CD4-positive, alpha-beta T cell (primary cell): ENCODE measurements around the gene TBC1D22A. TPM values are rescaled to one million over a fixed set of nuclear protein-coding genes. Genes with fewer than 3 reads are reported as not detected.

Experiments
- ATAC-seq: fragments of 200-7000 bp; cut with Tn5 transposase; one replicate; pipeline ENCODE4 v1.10.0; 2022; ENCODE audit warnings: mild to moderate bottlenecking; ENCODE audit not compliant: poor library complexity
- CTCF ChIA-PET: fragments of 350-600 bp; sonication (Branson Sonifier 250); formaldehyde crosslinking; loops from one replicate; lab custom pipeline; 2021; ENCODE audit warnings: antibody characterized with exemption, inconsistent platforms; lab: Charles Lee
- POLR2A ChIA-PET: fragments of 350-600 bp; sonication (Branson Sonifier 250); formaldehyde crosslinking; loops from one replicate; lab custom pipeline; 2021; ENCODE audit warnings: antibody characterized with exemption, inconsistent platforms; lab: Charles Lee
- DNase-seq, 14 experiments: peaks; one replicate each; pipeline ENCODE4 v3.0.0-alpha.2; 2013 to 2020; ENCODE audit warnings: mixed read lengths in 2 of 14
- H3K27ac ChIP-seq, 2 donors: one replicate each; pipeline versions ENCODE4 v1.5.1 to v1.7.0; 2013; ENCODE audit warnings: low read length in 2 of 2, low read depth in 1 of 2, mild to moderate bottlenecking in 1 of 2
- H3K27me3 ChIP-seq, 2 experiments: 1 replicate in 1 of 2; 2 replicates in 1 of 2; pipeline versions ENCODE4 v1.6.1 to v1.7.0; 2013; ENCODE audit warnings: low read length in 2 of 2, control low read depth in 1 of 2, mild to moderate bottlenecking in 1 of 2, moderate library complexity in 1 of 2; ENCODE audit not compliant: insufficient read depth in 2 of 2, control insufficient read depth in 1 of 2
- H3K36me3 ChIP-seq: one replicate; pipeline ENCODE4 v1.6.1; 2013; ENCODE audit warnings: low read length, control low read depth; ENCODE audit not compliant: insufficient read depth
- H3K4me1 ChIP-seq: one replicate; pipeline ENCODE4 v1.6.1; 2013; ENCODE audit warnings: low read length, control low read depth; ENCODE audit not compliant: insufficient read depth
- H3K4me3 ChIP-seq: one replicate; pipeline ENCODE4 v1.5.1; 2013; ENCODE audit warnings: mild to moderate bottlenecking, low read length, moderate library complexity
- H3K9me3 ChIP-seq, 2 experiments: 1 replicate in 1 of 2; 2 replicates in 1 of 2; pipeline versions ENCODE4 v1.6.1 to v1.7.0; 2013; ENCODE audit warnings: low read length in 2 of 2, mild to moderate bottlenecking in 2 of 2, control low read depth in 1 of 2, moderate library complexity in 1 of 2; ENCODE audit not compliant: control insufficient read depth in 1 of 2, insufficient read depth in 1 of 2
- H3K27ac Mint-ChIP-seq: one replicate; pipeline ENCODE4 v1.8.0; 2020; ENCODE audit warnings: mixed read lengths
- H3K27me3 Mint-ChIP-seq: one replicate; pipeline ENCODE4 v1.8.0; 2021; ENCODE audit warnings: mixed read lengths
- H3K36me3 Mint-ChIP-seq: one replicate; pipeline ENCODE4 v1.8.0; 2021; ENCODE audit warnings: low read depth, mixed read lengths
- H3K4me1 Mint-ChIP-seq: one replicate; pipeline ENCODE4 v1.8.0; 2021; ENCODE audit warnings: low read depth, mixed read lengths
- H3K4me3 Mint-ChIP-seq: one replicate; pipeline ENCODE4 v1.8.0; 2020; ENCODE audit warnings: mild to moderate bottlenecking, mixed read lengths
- H3K9me3 Mint-ChIP-seq: one replicate; pipeline ENCODE4 v1.8.0; 2020; ENCODE audit warnings: mixed read lengths
- CTCF ChIP-seq: fragments of 200-600 bp; IDR thresholded peaks from one replicate; pipeline ENCODE4 v1.8.0; 2022; ENCODE audit warnings: antibody characterized with exemption, mild to moderate bottlenecking
- intact Hi-C, 2 experiments: fragments of 100-400 bp; cut with DNase I in 1 of 2; cut with micrococcal nuclease in 1 of 2; formaldehyde crosslinking; loops; one replicate each; pipeline versions ENCODE4 v1.15.1 to v1.9.0; 2023 to 2025; cut with DNase I, micrococcal nuclease
- total RNA-seq, 174 experiments: library from RNA in 2 of 174; stranded (reverse) in 2 of 174; gene quantifications; one replicate each; pipeline ENCODE4 v1.2.3 and lab custom pipeline; 2021 to 2026

Gene TBC1D22A
- total RNA-seq, 2 experiments from 2014 or later, result 27.1 to 31.7 TPM

- ChIA-PET POLR2A (no interaction called here), CTCF (no interaction called here)
- TF ChIP-seq CTCF, result no peak
- H3K27ac Mint-ChIP-seq, result no peak overlapping the region
- Histone ChIP-seq H3K4me3 (no peak overlapping the region), H3K36me3 (peaks cover 1% of the 10 kb centered on the region), H3K4me1 (no peaks in the 10 kb centered on the region), H3K9me3 (no peaks in the 10 kb centered on the region), H3K27me3 (no peaks in the 10 kb centered on the region), H3K27ac (no peak overlapping the region)
- no peaks in the 10 kb centered on the region for H3K27me3 Mint-ChIP-seq
- no peak for DNase-seq
- no peaks in the 10 kb centered on the region for H3K9me3 Mint-ChIP-seq
- peaks cover 8% of the 10 kb centered on the region for H3K36me3 Mint-ChIP-seq
- H3K4me3 Mint-ChIP-seq, result no peak overlapping the region
- intact Hi-C loops, result no loop called here
- no peak for ATAC-seq
- peaks cover 4% of the 10 kb centered on the region for H3K4me1 Mint-ChIP-seq
Observed at GRCh38 chr22:47032956-47033647, 270.7 kb downstream of the TBC1D22A start.

- H3K9me3 Mint-ChIP-seq, result no peaks in the 10 kb centered on the region
- Histone ChIP-seq H3K27me3 (no peaks in the 10 kb centered on the region), H3K9me3 (no peaks in the 10 kb centered on the region), H3K4me3 (no peak overlapping the region), H3K27ac (no peak overlapping the region), H3K4me1 (no peaks in the 10 kb centered on the region), H3K36me3 (peaks cover 4% of the 10 kb centered on the region)
- peaks cover 2% of the 10 kb centered on the region for H3K4me1 Mint-ChIP-seq
- H3K27ac Mint-ChIP-seq, result no peak overlapping the region
- CTCF ChIA-PET, result no interaction called here
- no peak for TF ChIP-seq CTCF
- no peak for ATAC-seq
- no peaks in the 10 kb centered on the region for H3K27me3 Mint-ChIP-seq
- no peak overlapping the region for H3K4me3 Mint-ChIP-seq
- POLR2A ChIA-PET, result no interaction called here
- peaks cover 10% of the 10 kb centered on the region for H3K36me3 Mint-ChIP-seq
- intact Hi-C loops, result no loop called here
- DNase-seq, result no peak
Observed at GRCh38 chr22:47033648-47034000, 271.2 kb downstream of the TBC1D22A start.

GRCh38 chr22:47034076-47034808 lies 271.8 kb downstream of the TBC1D22A start:
- ChIA-PET POLR2A (no interaction called here), CTCF (no interaction called here)
- Histone ChIP-seq H3K36me3 (peaks cover 4% of the 10 kb centered on the region), H3K4me3 (no peak overlapping the region), H3K27me3 (no peaks in the 10 kb centered on the region), H3K27ac (no peak overlapping the region), H3K4me1 (no peaks in the 10 kb centered on the region), H3K9me3 (no peaks in the 10 kb centered on the region)
- no peaks in the 10 kb centered on the region for H3K4me1 Mint-ChIP-seq
- H3K27me3 Mint-ChIP-seq, result no peaks in the 10 kb centered on the region
- no peak for TF ChIP-seq CTCF
- intact Hi-C loops, result no loop called here
- H3K36me3 Mint-ChIP-seq, result peaks cover 12% of the 10 kb centered on the region
- no peak for ATAC-seq
- H3K9me3 Mint-ChIP-seq, result no peaks in the 10 kb centered on the region
- H3K27ac Mint-ChIP-seq, result no peak overlapping the region
- no peak for DNase-seq
- H3K4me3 Mint-ChIP-seq, result no peak overlapping the region
